Right lobe of liver (tissue), 6 donors: Measurements from ENCODE around the gene PBX2. TPM values are rescaled to one million over a fixed set of nuclear protein-coding genes. Genes with fewer than 3 reads are reported as not detected.

ENCODE experiments used
- ATAC-seq, 4 donors: fragments of 200-7000 bp; cut with Tn5 transposase; one replicate each; pipeline ENCODE4 v1.9.1; 2020; ENCODE audit warnings: mild to moderate bottlenecking in 4 of 4, moderate library complexity in 4 of 4
- DNase-seq, 3 donors: peaks; one replicate each; pipeline ENCODE4 v3.0.0-alpha.2; 2020
- H3K27ac ChIP-seq, 3 donors: fragments of 200-600 bp; one replicate each; pipeline ENCODE4 v1.8.0; 2022
- H3K27me3 ChIP-seq, 2 donors: fragments of 200-600 bp; one replicate each; pipeline ENCODE4 v1.8.0; 2022
- H3K36me3 ChIP-seq, 4 donors: fragments of 200-600 bp; sonication (generic) in 1 of 4; one replicate each; pipeline versions ENCODE4 v1.5.1 to v1.8.0; 2017 to 2022; ENCODE audit warnings: control low read depth in 1 of 4
- H3K4me1 ChIP-seq, 4 donors: fragments of 200-600 bp; sonication (generic) in 1 of 4; one replicate each; pipeline versions ENCODE4 v1.5.1 to v1.8.0; 2017 to 2022; ENCODE audit warnings: control low read depth in 1 of 4
- H3K4me3 ChIP-seq, 3 donors: fragments of 200-600 bp; one replicate each; pipeline ENCODE4 v1.8.0; 2022
- H3K9me3 ChIP-seq, 4 donors: fragments of 200-600 bp; sonication (generic) in 1 of 4; one replicate each; pipeline versions ENCODE4 v1.5.1 to v1.8.0; 2017 to 2022; ENCODE audit warnings: control low read depth in 1 of 4
- POLR2A ChIP-seq: fragments of 450-650 bp; IDR thresholded peaks from one replicate; pipeline ENCODE4 v1.6.1; 2017; ENCODE audit warnings: antibody characterized with exemption, mild to moderate bottlenecking
- WGBS: methylation state at CpG from one replicate; pipeline ENCODE4 v1.1.6; 2018; ENCODE audit warnings: low coverage, low lambda C conversion rate; ENCODE audit not compliant: insufficient coverage; ENCODE audit errors: missing lambda C conversion rate; 5-methylcytosine and 5-hydroxymethylcytosine counted together
- intact Hi-C, 2 donors: fragments of 100-400 bp; cut with DNase I; formaldehyde crosslinking; loops; one replicate each; pipeline versions ENCODE4 v1.11.2 to v1.14.1; 2022
- total RNA-seq, 6 experiments: library from RNA; depleted of rRNA in 2 of 6; stranded (reverse); fragments of >200 nt in 2 of 6; fragmentation: NEBNext Ultra II Directional in 3 of 6; extraction: Animal tissue kit (Norgen Biotek cat#: 25700) in 3 of 6; gene quantifications; one replicate each; pipeline versions ENCODE4 v1.1.0 to v1.2.4, GENCODE V29; 2016 to 2023
- TF ChIP-seq, protein P1 (sequence below), 4 donors: fragments of 200-600 bp in 3 of 4; fragments of 450-650 bp in 1 of 4; IDR thresholded peaks; one replicate each; pipeline versions ENCODE4 v1.5.1 to v1.8.0; 2016 to 2022; ENCODE audit warnings: antibody characterized with exemption in 4 of 4, mild to moderate bottlenecking in 2 of 4
- donor health status: DM: no; HTN: yes; CAD: no.
- donor health status: DM: no; HTN: no; CAD: no.
- donor health status: DM: no; HTN: no; CAD: no.
- donor health status: DM: no; HTN: yes; CAD: no.
- donor health status: DM: no; HTN: yes; CAD: no.

PBX2 gene
- total RNA-seq, 6 experiments from 2014 or later = 15.5 to 29.5 (median 24.3) TPM

DNA sequence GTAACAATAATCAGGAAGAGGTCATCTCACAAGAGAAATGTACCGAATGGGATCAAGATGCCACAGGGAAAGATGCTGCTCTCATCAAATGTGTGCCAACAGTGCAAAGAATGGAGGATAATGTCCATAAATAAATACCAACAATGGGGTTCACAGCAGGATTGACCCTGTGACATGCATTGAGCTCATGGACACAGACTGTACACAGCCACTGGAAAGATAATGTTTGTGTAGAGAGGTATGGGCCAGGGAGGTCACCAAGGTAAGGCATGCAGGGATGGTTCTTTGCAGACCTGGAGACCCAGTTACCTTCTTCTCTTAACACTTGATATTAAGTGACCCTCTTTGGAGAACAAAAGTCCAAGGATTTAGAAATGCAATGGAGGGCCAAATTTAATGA lies 15.6 kb downstream of the PBX2 start:
- DNase-seq (no peak), ATAC-seq (no peak)
- H3K27me3 ChIP-seq = no peaks in the 10 kb centered on the region
- no peaks in the 10 kb centered on the region for H3K9me3 ChIP-seq
- TF ChIP-seq POLR2A = no peak
- TF ChIP-seq, protein P1, sequence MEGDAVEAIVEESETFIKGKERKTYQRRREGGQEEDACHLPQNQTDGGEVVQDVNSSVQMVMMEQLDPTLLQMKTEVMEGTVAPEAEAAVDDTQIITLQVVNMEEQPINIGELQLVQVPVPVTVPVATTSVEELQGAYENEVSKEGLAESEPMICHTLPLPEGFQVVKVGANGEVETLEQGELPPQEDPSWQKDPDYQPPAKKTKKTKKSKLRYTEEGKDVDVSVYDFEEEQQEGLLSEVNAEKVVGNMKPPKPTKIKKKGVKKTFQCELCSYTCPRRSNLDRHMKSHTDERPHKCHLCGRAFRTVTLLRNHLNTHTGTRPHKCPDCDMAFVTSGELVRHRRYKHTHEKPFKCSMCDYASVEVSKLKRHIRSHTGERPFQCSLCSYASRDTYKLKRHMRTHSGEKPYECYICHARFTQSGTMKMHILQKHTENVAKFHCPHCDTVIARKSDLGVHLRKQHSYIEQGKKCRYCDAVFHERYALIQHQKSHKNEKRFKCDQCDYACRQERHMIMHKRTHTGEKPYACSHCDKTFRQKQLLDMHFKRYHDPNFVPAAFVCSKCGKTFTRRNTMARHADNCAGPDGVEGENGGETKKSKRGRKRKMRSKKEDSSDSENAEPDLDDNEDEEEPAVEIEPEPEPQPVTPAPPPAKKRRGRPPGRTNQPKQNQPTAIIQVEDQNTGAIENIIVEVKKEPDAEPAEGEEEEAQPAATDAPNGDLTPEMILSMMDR (IDR thresholded peaks at IDR 0.05) = no peak
- H3K4me3 ChIP-seq = no peak overlapping the region
- intact Hi-C loops = no loop called here
- H3K36me3 ChIP-seq = peaks cover 0 to 12% (median 6%) of the 10 kb centered on the region in 4 donors
- WGBS = no CpG with 5 or more reads among the region's 1 CpG
- H3K4me1 ChIP-seq = peaks cover 0 to 30% (median 9%) of the 10 kb centered on the region in 4 donors
- no peak overlapping the region for H3K27ac ChIP-seq

DNA sequence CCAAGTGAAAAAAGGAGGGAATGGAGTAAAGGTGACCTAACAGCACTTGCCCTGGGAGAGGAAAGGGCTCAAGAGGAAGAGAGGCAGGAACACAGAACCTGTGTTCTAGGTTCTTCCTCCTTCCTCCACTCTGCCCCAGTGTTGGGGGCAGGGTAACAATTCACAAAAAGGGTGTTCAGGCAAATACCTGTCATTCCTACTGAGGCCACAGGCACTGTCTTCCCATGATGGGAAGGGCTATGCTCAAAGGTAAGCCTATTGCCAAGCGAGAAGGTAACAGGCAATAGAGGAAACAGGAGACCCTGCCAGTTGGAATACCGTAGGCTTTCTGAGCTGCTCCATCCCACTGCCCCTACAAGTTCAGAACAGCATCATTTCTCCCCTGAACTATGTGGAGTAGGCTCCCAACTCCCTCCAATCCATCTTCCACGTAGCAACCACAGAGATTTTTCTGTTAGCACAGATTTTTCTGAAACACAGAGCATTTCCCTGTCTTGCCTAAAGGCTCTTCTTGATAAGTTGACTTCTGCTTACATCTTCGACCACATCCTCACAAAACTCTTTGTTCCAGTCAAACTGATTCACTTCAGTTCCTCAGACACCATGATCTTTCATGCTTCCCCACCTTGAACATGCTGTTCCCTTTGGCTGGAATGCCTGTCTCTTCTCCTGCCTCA lies 16.8 kb downstream of the PBX2 start:
- Histone ChIP-seq H3K27me3 (no peaks in the 10 kb centered on the region), H3K36me3 (peaks cover 0 to 21% (median 6%) of the 10 kb centered on the region in 4 donors), H3K27ac (no peak overlapping the region), H3K9me3 (no peaks in the 10 kb centered on the region), H3K4me1 (peaks cover 0 to 22% (median 9%) of the 10 kb centered on the region in 4 donors), H3K4me3 (no peak overlapping the region)
- TF ChIP-seq, protein P1 (IDR thresholded peaks at IDR 0.05) = no peak
- TF ChIP-seq POLR2A = no peak
- intact Hi-C loops = no loop called here
- DNase-seq (no peak), ATAC-seq (no peak)
- WGBS = 79% methylated on average over 3 of the region's 4 CpGs

GRCh38 chr6:32171234-32171633 lies 18.8 kb downstream of the PBX2 start:
- DNase-seq = no peak
- H3K27me3 ChIP-seq = no peaks in the 10 kb centered on the region
- H3K4me3 ChIP-seq = no peak overlapping the region
- H3K4me1 ChIP-seq = peaks cover 0 to 12% (median 5%) of the 10 kb centered on the region in 4 donors
- 96% methylated on average over 6 of the region's 6 CpGs for WGBS
- no peaks in the 10 kb centered on the region for H3K9me3 ChIP-seq
- H3K27ac ChIP-seq = no peak overlapping the region
- no peak for TF ChIP-seq POLR2A
- TF ChIP-seq, protein P1 (IDR thresholded peaks at IDR 0.05) = no peak
- intact Hi-C loops = no loop called here
- H3K36me3 ChIP-seq = peaks cover 0 to 25% (median 10%) of the 10 kb centered on the region in 4 donors
- no peak for ATAC-seq

DNA sequence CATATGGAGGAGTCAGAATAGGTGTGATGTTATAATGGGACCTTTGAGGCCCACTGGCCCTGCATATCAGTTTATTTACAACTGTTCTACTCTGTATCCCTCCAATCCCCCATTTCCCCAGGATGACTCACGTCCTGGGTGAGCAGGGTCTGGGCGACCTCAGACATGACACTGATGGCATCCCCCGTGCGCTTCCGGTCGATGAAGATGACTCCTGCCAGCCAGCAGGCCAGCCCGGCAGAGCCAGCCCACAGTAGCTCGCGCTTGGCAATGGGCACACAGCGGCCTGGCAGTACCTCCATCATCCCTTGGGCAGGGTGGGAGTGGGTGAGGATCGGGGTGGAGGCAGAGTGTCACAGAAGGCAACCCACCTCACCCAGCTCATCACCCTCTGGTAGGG lies 19.7 kb downstream of the PBX2 start:
- Histone ChIP-seq H3K4me1 (peaks cover 0 to 10% (median 4%) of the 10 kb centered on the region in 4 donors), H3K27me3 (no peaks in the 10 kb centered on the region), H3K27ac (no peak overlapping the region), H3K36me3 (peaks cover 0 to 25% (median 10%) of the 10 kb centered on the region in 4 donors), H3K4me3 (no peak overlapping the region), H3K9me3 (no peaks in the 10 kb centered on the region)
- ATAC-seq = no peak
- DNase-seq = no peak
- TF ChIP-seq, protein P1 (IDR thresholded peaks at IDR 0.05) = no peak
- 91% methylated on average over 11 of the region's 11 CpGs for WGBS
- intact Hi-C loops = no loop called here
